T-helper 2 cell (primary cell): ENCODE results near the gene EMILIN1.

ENCODE experiments used
- DNase-seq, 5 experiments: peaks; one replicate each; pipeline versions ENCODE4 v3.0.0 to v3.0.0-alpha.2; 2012 to 2022

Gene EMILIN1

DNA sequence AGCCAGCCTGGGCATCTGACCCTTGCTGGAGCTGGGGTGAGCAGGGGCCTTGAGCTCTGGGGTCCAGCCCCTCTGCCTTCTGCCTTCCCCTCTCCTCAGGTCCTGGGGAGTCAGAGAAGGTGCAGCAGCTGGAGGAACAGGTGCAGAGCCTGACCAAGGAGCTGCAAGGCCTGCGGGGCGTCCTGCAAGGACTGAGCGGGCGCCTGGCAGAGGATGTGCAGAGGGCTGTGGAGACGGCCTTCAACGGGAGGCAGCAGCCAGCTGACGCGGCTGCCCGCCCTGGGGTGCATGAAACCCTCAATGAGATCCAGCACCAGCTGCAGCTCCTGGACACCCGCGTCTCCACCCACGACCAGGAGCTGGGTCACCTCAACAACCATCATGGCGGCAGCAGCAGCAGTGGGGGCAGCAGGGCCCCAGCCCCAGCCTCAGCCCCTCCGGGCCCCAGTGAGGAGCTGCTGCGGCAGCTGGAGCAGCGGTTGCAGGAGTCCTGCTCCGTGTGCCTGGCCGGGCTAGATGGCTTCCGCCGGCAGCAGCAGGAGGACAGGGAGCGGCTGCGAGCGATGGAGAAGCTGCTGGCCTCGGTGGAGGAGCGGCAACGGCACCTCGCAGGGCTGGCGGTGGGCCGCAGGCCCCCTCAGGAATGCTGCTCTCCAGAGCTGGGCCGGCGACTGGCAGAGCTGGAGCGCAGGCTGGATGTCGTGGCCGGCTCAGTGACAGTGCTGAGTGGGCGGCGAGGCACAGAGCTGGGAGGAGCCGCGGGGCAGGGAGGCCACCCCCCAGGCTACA, 3.8 kb downstream of the EMILIN1 start:
- DNase-seq = no peak

DNA sequence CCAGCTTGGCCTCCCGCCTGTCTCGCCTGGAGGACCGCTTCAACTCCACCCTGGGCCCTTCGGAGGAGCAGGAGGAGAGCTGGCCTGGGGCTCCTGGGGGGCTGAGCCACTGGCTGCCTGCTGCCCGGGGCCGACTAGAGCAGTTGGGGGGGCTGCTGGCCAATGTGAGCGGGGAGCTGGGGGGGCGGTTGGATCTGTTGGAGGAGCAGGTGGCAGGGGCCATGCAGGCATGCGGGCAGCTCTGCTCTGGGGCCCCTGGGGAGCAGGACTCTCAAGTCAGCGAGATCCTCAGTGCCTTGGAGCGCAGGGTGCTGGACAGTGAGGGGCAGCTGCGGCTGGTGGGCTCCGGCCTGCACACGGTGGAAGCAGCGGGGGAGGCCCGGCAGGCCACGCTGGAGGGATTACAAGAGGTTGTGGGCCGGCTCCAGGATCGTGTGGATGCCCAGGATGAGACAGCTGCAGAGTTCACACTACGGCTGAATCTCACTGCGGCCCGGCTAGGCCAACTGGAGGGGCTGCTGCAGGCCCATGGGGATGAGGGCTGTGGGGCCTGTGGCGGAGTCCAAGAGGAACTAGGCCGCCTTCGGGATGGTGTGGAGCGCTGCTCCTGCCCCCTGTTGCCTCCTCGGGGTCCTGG, 4.5 kb downstream of the EMILIN1 start:
- no peak for DNase-seq

DNA sequence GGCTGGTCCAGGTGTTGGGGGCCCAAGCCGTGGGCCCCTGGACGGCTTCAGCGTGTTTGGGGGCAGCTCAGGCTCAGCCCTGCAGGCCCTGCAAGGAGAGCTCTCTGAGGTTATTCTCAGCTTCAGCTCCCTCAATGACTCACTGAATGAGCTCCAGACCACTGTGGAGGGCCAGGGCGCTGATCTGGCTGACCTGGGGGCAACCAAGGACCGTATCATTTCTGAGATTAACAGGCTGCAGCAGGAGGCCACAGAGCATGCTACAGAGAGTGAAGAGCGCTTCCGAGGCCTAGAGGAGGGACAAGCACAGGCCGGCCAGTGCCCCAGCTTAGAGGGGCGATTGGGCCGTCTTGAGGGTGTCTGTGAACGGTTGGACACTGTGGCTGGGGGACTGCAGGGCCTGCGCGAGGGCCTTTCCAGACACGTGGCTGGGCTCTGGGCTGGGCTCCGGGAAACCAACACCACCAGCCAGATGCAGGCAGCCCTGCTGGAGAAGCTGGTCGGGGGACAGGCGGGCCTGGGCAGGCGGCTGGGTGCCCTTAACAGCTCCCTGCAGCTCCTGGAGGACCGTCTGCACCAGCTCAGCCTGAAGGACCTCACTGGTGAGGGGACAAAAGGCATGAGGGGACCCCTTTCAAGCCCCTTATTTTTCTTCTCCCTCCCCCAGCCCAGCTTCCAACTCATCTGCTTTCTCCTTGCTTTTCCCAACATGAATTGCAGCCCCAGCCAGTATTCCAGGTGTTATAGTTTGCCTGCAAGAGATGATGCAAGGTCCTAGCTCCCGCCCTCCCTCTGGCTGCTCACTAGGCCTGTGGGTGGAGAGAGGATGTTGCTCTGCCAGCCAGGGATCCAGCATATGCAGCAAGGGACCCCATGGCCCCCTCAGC, 5.2 kb downstream of the EMILIN1 start:
- no peak for DNase-seq

DNA sequence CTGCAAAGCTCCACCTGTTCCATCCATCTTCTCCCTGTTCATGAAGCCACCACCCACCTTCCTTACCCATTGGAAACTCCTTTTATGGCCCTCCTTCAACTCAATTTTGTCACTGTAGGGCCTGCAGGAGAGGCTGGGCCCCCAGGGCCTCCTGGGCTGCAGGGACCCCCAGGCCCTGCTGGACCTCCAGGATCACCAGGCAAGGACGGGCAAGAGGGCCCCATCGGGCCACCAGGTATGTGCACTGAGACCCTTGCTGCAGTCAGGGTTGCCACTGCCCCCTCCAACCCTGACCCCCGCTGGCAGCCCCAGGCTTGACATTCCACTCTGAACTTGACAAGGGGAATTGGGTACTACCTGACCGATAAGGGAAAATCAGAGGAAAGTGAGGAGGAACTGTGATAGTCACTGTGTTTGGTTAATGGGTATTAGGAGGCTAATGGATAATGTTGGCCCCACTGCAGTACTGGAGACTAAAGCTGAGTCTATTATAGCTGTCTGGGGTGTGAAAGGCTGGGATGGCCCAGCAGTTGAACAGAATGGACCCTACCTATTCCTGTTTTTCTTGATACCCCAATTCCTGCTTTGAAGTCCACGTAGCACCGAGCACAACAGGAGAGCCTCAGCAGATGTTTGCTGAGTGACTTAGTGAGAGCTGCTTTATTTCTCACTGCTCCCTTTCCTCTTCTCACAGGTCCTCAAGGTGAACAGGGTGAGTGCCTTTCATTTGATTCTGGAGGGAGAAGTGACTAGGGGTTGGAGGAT, 6.1 kb downstream of the EMILIN1 start:
- DNase-seq = no peak

DNA sequence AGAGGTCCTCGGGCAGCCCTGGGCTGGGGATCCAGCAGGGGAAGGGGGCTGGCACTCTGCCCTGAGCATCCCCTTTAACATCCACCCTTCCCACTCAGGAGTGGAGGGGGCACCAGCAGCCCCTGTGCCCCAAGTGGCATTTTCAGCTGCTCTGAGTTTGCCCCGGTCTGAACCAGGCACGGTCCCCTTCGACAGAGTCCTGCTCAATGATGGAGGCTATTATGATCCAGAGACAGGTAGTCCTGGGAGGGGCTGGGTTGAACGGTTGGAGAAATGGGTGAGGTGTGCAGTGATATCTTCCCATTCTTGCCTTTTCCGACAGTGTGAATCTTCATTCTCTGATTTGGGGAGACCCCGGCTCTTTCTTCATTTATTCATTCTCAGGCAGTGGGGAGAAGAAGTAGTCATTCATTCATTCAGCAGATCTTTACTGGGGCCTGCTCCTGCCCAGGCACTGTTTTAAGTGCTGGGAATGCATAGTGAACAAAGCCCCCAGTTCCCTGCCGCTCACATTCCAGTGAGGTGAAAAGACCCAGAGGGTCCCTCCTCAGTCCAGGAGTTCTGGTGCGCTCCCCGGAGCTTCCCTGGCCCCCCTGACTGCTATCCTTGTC, 6.8 kb downstream of the EMILIN1 start:
- DNase-seq = no peak

DNA sequence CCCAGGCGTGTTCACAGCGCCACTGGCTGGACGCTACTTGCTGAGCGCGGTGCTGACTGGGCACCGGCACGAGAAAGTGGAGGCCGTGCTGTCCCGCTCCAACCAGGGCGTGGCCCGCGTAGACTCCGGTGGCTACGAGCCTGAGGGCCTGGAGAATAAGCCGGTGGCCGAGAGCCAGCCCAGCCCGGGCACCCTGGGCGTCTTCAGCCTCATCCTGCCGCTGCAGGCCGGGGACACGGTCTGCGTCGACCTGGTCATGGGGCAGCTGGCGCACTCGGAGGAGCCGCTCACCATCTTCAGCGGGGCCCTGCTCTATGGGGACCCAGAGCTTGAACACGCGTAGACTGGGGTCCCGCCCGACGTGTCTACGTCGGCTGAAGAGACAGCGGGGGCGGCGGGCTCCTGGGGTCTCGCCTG, 7.3 kb downstream of the EMILIN1 start:
- peak in 1 of 5 experiments; percentile 51 for DNase-seq

DNA sequence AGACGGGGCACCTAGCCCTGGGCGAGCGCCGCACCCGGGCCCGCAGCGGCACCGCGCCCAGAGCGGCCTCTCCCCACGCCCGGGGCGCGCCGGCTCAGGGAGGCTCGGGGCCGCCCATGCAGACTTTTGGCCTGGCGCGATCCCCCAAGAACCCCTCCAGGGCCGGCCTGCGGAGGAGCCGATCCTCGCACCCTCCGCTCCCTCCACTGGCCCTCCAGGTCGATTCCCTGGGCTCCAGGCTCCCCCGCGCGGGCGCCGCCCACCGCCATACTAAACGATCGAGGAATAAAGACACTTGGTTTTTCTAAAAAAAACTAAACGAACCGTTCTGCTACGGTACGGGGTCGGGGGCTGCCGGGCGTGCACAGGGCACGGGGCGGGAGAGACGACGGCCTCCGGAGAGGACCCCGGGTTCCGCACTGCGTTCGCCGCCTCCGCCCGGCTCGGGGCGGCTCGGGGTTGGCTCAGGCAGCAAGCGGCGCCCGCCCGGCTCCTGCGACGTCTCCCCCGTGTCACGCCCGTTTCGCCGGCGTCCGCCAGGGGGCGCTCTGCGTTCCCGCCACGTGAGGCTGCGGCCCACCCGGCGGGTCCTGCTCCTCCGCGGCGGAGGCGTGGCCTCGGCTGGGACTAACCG, 7.8 kb downstream of the EMILIN1 start:
- peak; percentile 95 to 98 (median 97) for DNase-seq

DNA sequence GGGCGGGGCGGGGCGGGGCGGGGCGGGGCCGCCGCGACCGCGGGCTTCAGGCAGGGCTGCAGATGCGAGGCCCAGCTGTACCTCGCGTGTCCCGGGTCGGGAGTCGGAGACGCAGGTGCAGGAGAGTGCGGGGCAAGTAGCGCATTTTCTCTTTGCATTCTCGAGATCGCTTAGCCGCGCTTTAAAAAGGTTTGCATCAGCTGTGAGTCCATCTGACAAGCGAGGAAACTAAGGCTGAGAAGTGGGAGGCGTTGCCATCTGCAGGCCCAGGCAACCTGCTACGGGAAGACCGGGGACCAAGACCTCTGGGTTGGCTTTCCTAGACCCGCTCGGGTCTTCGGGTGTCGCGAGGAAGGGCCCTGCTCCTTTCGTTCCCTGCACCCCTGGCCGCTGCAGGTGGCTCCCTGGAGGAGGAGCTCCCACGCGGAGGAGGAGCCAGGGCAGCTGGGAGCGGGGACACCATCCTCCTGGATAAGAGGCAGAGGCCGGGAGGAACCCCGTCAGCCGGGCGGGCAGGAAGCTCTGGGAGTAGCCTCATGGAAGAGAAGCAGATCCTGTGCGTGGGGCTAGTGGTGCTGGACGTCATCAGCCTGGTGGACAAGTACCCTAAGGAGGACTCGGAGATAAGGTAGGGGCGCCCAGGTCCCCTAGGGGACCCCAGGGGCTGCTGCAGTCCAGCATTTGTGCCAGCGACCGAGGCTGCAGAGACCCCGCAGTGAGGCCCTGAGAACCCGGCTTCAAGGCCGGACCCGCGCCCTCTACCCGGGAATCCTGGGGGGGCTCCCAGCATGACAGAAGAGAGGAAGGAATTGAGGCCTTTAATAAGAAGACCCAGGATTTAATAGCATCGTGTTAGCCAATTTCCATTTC, 8.5 kb downstream of the EMILIN1 start, which contains the start of gene KHK:
KHK (plus strand) TSS at position 49 of the 870 bp plus-strand sequence; CDS start at position 537, 488 bp downstream.
- no peak for DNase-seq

DNA sequence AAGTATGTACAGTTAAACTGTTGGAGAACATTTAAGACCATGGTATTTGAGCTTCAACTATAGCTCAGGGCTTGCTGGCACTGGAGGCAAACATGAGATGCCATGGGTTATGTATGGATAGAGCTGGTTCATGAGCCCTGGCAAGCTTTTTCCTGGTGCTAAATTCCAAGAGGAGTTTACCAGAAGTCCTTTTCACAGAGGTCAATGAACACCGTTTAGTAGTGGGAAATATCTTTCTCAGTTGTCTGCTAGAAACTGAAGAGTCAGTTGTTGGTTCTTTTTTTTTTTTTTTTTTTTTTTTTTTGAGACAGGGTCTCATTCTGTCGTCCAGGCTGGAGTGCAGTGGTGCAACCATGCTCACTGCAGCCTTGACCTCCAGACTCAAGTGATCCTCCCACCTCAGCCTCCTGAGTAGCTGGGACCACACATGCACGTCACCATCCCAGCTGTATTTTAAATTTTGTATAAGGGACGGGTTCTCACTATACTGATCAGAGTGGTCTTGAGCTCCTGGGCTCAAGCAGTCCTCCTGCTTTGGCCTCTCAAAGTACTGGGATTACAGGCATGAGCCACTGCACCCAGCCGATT, 9.5 kb downstream of the EMILIN1 start:
- DNase-seq = no peak

DNA sequence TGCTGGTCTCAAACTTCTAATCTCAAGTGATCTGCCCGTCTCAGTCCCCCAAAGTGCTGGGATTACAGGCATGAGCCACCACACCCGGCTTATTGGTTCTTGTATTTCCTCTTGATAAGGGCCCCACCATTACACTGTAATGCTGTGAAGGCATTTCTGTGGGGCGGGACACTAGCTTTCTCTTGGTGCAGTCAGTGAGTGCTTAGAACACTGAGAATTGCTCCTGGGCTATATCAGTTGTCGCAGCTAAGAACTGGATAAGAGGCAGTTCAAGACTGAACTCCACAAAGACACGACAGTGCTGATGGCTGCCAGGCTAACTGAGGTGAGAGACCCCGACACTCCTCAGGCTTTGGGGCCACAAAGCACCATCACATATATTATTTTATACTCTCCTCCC, 10.2 kb downstream of the EMILIN1 start:
- no peak for DNase-seq

DNA sequence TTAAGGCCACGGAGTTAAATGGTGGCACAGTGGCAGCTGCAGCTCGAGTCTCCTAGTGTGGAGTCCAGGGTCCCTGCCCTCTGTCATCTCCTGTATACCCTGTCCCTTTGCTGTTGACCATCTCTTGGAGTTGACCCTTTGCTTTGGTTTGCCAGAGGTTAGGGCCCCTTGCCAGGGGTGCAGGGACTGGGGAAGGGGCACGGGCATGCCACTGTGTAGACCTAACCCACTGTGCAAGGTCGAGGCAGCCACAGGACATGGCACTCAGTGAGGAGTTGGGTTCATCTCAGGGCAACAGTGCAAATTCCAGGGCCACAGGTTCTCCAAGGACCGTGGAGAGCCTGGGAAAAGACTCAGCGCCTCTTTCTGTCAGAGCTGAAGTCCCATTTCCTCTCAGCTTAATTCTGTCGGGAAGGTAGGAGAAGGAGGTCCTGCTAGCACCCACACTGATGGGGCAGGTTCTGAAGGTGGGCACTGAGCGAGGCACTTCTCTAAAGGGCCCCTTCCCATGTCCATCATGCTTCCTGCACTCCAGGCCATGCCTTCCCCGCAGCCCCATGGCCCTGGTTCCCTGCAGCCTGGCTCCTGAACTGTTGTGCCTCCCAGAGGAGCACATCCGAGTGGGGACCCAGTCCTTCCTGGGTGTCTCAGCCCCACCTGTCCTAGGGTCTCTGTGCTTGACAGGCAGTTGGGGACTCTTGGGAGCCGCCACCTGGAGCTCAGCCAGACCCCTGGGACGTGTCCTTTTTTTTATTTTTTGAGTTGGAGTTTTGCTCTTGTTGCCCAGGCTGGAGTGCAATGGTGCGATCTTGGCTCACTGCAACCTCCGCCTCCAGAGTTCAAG, 10.9 kb downstream of the EMILIN1 start:
- no peak for DNase-seq

DNA sequence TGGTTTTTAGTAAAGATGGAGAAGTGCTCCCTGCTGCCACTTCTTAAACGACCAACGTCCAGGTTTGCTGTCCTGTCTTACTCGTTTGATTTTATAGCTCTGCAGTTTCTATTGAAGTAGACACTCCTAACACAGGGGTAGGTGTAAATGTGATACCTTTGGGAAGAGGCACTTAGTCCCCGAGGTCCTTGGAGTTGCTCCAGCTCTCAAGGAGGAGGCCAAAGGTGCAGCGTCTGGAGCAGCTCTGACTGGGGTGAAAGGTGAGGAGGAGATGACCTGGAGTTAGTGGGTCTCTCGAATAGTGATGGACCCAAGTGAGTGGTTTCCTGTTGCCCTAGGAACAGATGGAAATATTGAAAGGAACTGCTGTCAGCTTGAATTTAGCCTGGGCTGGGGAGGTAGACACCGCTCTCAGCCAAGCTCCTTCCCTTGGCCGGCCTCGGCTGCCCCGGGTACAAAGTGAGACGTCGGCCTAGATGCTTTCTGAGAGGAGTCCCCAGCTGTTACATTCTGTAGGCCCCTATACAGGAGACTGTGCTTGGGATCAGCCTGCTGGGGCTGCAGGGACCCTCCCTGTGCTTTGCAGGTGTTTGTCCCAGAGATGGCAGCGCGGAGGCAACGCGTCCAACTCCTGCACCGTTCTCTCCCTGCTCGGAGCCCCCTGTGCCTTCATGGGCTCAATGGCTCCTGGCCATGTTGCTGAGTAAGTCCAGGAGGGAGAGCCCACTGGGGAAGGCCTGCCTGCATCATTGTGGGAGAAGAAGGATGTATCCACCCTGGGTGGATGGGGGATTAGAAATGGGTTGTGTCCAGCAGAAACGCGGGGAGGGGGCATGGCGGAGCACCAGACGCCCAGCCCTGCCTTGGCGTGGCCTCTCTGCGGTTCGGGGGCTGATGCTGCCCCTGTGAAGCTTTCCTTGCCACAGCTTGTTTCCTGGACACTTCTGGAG, 13.6 kb downstream of the EMILIN1 start:
- no peak for DNase-seq

DNA sequence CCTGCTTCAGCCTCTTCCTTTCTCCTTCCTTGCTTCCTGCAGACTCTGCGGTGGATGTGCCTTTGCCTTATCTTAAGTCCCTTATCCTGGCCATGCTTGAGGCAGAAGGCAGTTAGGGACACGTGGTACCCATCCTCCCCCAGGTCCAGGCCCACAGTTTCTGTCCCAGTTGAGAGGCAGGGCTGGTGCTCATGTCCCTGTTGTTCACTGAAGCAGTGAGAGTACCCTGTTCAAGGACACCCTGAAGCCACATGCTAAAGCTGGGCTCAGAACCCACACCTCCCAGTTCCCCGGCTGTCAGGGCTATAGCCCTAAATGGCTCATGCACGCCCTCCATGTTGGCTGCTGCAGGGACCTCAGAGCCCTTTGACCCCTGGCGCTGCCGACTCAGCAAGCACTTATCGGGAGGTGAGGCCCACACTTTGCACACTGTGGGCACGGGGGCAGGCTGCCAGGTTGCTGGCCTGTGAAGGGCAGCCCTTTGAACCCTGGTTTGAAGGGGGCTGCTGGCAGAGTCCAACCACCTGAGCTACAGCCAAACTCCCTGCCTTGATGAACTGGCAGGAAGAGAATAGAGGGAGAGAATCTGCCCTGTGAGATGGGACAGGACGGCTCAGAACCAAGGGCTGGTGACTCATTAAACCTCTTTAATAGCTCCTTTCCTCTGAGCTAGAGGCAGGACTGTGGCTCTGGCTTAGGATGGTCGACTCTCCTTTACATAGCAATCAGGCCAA, 14.4 kb downstream of the EMILIN1 start:
- no peak for DNase-seq

DNA sequence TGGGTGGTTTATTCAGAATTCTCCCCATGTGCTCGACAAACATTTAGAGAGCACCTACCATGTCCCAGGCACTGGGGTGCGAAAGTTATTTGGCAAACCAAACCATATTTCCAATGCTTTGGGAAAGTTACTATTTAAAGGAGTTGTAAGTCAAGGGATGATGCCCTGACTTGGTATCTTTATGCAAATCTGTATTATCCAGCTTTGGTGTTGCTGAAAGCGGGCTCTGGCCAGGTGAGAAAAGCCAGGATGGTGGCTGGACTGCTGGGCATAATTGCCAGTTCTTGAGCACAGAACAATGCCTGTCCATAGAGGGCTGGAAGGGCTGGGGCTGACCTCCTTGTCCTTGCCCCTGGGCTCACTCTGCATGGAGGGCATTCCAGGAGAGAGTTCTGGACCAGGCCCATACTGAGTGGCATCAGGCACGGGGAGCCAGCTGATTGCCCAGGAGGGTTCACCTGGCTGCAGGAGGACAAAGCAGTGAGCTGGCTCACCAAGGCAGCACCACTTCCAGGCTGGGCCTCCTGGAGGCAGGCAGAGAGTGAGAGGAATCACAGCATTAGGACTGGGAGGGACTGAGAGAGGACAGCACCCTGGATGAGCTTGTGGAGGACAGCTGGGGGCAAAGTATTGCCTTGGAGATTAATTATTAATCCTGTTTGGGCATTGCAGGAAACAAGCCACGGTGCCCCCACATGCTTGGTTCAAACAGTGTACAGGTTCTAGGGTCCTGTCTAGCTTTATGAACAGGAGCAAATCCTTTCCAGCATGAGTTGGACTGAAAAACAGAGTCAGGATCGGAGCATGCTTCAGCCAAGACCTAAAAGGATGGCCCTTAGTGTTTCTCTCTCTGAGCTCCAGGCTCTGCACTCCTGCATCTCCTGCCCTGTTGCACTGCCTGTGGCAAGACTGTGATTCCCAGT, 15.3 kb downstream of the EMILIN1 start:
- DNase-seq = no peak

DNA sequence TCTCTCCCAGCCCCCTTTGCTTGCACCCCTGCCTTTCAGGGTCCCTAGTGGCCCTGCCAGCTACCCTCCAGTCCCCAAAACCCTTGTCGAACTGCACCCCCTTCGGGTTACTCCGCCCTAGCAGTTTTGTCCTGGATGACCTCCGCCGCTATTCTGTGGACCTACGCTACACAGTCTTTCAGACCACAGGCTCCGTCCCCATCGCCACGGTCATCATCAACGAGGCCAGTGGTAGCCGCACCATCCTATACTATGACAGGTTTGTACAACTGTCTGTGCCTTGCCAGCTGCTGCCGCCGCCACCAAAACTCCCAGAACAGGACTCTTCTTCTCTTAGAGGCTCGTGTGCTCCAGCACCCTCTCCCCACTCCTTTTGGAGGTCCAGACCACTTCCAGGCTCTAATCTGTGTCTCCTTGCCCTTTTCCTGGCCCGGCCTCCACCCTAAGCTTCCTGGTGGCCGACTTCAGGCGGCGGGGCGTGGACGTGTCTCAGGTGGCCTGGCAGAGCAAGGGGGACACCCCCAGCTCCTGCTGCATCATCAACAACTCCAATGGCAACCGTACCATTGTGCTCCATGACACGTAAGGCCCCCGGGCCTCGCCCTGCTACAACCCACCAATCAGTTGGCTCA, 16.1 kb downstream of the EMILIN1 start:
- DNase-seq = no peak

DNA sequence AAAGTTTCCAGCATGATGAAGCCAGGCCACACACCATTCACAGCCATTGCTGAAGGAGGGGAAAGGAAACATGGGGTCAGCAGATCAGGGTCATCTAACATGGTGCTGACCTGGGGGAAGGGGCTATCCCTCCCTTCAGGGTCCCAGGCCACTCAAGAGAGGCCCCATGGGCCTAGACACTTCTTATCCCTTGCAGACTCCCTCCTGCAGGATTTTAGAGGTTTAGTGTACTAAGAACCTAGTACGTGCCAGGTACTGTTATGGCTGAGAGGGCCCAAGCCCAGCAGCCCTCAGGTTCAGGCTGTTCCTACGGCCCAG, 17.0 kb downstream of the EMILIN1 start:
- DNase-seq = no peak
